Measurements from ENCODE around the gene TRPM3.
"Not testable (repeated sequence)": the region's sequence is repeated elsewhere in the genome, so short reads cannot be mapped to it uniquely, and the experiment has no call there.

Gene TRPM3

GRCh38 chr9:70639853-70640814 is 481.3 kb downstream of the TRPM3 start:
- DNase-seq, result no peak

- DNase-seq, result no peak
Measured at GRCh38 chr9:70635790-70636189, 485.6 kb downstream of the TRPM3 start.

- no peak for DNase-seq
Measured at GRCh38 chr9:70634696-70635095, 486.7 kb downstream of the TRPM3 start.

GRCh38 chr9:70630971-70631370 is 490.4 kb downstream of the TRPM3 start:
- DNase-seq, result no peak

- not testable (repeated sequence) for DNase-seq
Measured at GRCh38 chr9:70629080-70629685, 492.2 kb downstream of the TRPM3 start.

GRCh38 chr9:70625078-70625477 is 496.3 kb downstream of the TRPM3 start:
- DNase-seq, result no peak

- no peak for DNase-seq
Measured at GRCh38 chr9:70618784-70619183, 502.6 kb downstream of the TRPM3 start.

- no peak for DNase-seq
Measured at GRCh38 chr9:70617033-70617828, 504.2 kb downstream of the TRPM3 start.

GRCh38 chr9:70616228-70616990 is 505.0 kb downstream of the TRPM3 start:
- DNase-seq, result no peak

- DNase-seq, result no peak
Measured at GRCh38 chr9:70615464-70616138, 505.8 kb downstream of the TRPM3 start.

- no peak for DNase-seq
Measured at GRCh38 chr9:70614786-70615463, 506.5 kb downstream of the TRPM3 start.

GRCh38 chr9:70613024-70613768 is 508.2 kb downstream of the TRPM3 start:
- no peak for DNase-seq

GRCh38 chr9:70610287-70610644 is 511.2 kb downstream of the TRPM3 start:
- DNase-seq, result no peak

GRCh38 chr9:70609542-70610286 is 511.7 kb downstream of the TRPM3 start:
- DNase-seq, result no peak

- no peak for DNase-seq
Measured at GRCh38 chr9:70609011-70609410, 512.4 kb downstream of the TRPM3 start.

- DNase-seq, result no peak
Measured at GRCh38 chr9:70607926-70608325, 513.5 kb downstream of the TRPM3 start.

GRCh38 chr9:70607329-70607728 is 514.1 kb downstream of the TRPM3 start:
- DNase-seq, result peak; percentile 24

GRCh38 chr9:70603020-70603411 is 518.4 kb downstream of the TRPM3 start:
- DNase-seq, result no peak

GRCh38 chr9:70602321-70603019 is 519.0 kb downstream of the TRPM3 start:
- peak; percentile 67 for DNase-seq

Data from NCI-H2029 (cell line).